ENCODE measurements around the gene RXRB.

The RXRB gene

DNA sequence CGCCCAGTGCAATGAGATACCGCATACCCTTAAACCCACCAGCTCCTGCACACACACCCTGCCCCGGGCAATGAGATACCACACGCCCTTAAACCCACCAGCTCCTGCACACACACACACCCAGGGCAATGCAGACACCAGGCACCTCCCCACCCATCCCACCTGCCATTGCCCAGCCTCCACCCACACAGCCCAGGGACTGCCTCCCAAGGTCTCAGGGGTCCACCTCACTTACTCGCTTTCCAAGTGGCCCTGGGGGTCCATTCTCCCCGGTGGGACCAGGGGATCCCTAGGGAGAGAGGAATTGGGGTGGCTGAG is 32.2 kb downstream of the RXRB start:
- Histone ChIP-seq H3K36me3 (ENCODE audit: low read depth) (no peaks in the 10 kb centered on the region), H3K27me3 (ENCODE audit: insufficient read depth, poor library complexity, severe bottlenecking) (no peaks in the 10 kb centered on the region), H3K4me3 (ENCODE audit: severe bottlenecking) (no peak overlapping the region), H3K4me1 (ENCODE audit: insufficient read depth, poor library complexity, severe bottlenecking) (no peaks in the 10 kb centered on the region), H3K27ac (ENCODE audit: poor library complexity, severe bottlenecking) (no peak overlapping the region), H3K9me3 (ENCODE audit: severe bottlenecking) (no peaks in the 10 kb centered on the region)
- TF ChIP-seq, protein P1, sequence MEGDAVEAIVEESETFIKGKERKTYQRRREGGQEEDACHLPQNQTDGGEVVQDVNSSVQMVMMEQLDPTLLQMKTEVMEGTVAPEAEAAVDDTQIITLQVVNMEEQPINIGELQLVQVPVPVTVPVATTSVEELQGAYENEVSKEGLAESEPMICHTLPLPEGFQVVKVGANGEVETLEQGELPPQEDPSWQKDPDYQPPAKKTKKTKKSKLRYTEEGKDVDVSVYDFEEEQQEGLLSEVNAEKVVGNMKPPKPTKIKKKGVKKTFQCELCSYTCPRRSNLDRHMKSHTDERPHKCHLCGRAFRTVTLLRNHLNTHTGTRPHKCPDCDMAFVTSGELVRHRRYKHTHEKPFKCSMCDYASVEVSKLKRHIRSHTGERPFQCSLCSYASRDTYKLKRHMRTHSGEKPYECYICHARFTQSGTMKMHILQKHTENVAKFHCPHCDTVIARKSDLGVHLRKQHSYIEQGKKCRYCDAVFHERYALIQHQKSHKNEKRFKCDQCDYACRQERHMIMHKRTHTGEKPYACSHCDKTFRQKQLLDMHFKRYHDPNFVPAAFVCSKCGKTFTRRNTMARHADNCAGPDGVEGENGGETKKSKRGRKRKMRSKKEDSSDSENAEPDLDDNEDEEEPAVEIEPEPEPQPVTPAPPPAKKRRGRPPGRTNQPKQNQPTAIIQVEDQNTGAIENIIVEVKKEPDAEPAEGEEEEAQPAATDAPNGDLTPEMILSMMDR (IDR thresholded peaks at IDR 0.05; ENCODE audit: poor library complexity, severe bottlenecking) = no peak
- ATAC-seq (ENCODE audit: low read depth) = no peak
- DNase-seq (ENCODE audit: low spot score) = peak; percentile 43

DNA sequence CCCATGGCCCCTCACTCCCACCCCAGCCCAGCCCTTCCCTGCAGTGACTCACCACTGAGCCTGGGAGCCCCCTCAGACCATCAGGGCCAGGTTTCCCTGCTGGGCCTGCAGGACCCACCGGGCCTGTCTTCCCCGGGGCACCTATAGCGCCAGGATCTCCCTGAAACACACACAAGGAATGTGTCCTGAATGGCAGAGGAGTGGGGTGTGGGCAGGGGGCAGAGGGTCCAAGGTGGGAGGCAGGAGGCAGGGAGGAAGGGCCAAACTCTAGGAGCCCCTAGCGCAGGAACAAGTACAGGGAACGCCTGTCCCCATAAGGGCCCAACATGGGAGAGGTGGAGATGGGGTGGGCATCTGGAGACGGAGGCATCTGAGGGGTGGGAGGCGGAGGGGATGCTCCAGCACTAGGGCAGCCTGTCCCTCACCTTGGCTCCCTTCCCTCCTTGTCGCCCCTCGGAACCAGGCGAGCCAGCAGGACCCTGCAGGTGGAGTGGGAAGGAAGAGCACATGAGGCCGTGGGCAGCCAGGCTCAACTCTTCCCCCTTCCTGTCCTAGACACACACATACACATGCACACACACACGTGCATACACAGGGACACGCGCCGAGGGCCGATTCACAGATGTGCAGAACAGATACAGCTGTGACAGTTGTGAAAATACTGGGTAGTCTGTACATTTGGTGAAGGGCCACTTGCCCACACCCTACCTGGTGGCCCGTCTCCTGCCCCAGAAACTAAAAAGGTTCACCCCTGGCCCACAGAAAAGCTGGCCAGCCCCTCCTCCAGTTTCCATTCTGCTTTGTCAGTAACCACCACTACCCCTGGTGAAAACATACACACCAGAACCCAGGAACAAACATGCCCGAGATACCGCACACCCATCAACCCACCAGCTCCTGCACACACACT is 32.8 kb downstream of the RXRB start:
- H3K36me3 ChIP-seq (ENCODE audit: low read depth) = no peaks in the 10 kb centered on the region
- H3K27me3 ChIP-seq (ENCODE audit: insufficient read depth, poor library complexity, severe bottlenecking) = no peaks in the 10 kb centered on the region
- H3K4me3 ChIP-seq (ENCODE audit: severe bottlenecking) = no peak overlapping the region
- H3K27ac ChIP-seq (ENCODE audit: poor library complexity, severe bottlenecking) = no peak overlapping the region
- ATAC-seq (ENCODE audit: low read depth) = no peak
- no peaks in the 10 kb centered on the region for H3K4me1 ChIP-seq (ENCODE audit: insufficient read depth, poor library complexity, severe bottlenecking)
- H3K9me3 ChIP-seq (ENCODE audit: severe bottlenecking) = no peaks in the 10 kb centered on the region
- TF ChIP-seq, protein P1 (IDR thresholded peaks at IDR 0.05; ENCODE audit: poor library complexity, severe bottlenecking) = no peak
- peak; percentile 42 for DNase-seq (ENCODE audit: low spot score)

DNA sequence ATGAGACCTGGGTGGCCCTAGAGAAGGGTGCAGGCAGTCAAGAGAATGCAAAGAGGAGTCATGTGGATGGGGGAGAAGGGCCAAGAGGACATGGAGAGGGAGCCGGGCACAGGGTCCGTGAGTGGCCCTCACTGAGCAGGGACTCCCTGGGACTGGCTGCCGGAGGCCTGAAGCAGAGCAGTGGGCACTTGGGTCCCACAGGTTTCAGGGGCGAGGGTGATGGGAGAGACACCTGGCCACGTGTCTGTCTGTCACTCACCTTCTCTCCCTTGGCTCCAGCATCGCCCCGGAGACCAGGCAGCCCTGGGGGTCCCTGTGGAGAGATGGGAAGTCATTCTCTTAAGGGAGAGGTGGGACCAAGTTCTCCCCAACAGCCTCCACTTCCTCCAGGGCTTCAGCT is 33.7 kb downstream of the RXRB start:
- TF ChIP-seq, protein P1 (IDR thresholded peaks at IDR 0.05; ENCODE audit: poor library complexity, severe bottlenecking) = no peak
- H3K4me1 ChIP-seq (ENCODE audit: insufficient read depth, poor library complexity, severe bottlenecking) = no peaks in the 10 kb centered on the region
- DNase-seq (ENCODE audit: low spot score) (no peak), ATAC-seq (ENCODE audit: low read depth) (no peak)
- no peaks in the 10 kb centered on the region for H3K27me3 ChIP-seq (ENCODE audit: insufficient read depth, poor library complexity, severe bottlenecking)
- no peak overlapping the region for H3K27ac ChIP-seq (ENCODE audit: poor library complexity, severe bottlenecking)
- no peaks in the 10 kb centered on the region for H3K9me3 ChIP-seq (ENCODE audit: severe bottlenecking)
- H3K4me3 ChIP-seq (ENCODE audit: severe bottlenecking) = no peak overlapping the region
- H3K36me3 ChIP-seq (ENCODE audit: low read depth) = no peaks in the 10 kb centered on the region

DNA sequence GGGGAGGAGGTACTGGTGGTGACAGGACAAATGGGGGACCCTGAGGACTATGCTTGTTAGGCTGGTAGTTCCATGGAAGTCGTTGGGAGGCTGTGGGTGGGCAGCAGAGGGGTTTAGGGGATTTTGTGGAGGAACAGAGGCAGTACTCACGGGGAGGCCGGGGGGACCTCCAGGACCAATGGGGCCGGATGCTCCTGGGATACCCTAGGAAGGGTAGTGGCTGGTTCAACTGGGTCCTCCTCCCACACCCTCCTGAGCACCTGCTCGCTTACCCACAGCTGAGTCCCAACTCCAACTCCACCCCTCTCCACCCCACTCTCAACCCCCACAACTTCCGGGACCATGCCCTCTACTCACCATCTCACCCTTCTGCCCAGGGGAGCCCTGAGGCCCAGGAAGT is 34.1 kb downstream of the RXRB start:
- DNase-seq (ENCODE audit: low spot score) = no peak
- H3K4me1 ChIP-seq (ENCODE audit: insufficient read depth, poor library complexity, severe bottlenecking) = no peaks in the 10 kb centered on the region

More for the DNA sequence above, 34.1 kb downstream of the RXRB start:
- no peak overlapping the region for H3K4me3 ChIP-seq (ENCODE audit: severe bottlenecking)
- no peaks in the 10 kb centered on the region for H3K27me3 ChIP-seq (ENCODE audit: insufficient read depth, poor library complexity, severe bottlenecking)
- no peaks in the 10 kb centered on the region for H3K36me3 ChIP-seq (ENCODE audit: low read depth)
- ATAC-seq (ENCODE audit: low read depth) = no peak
- no peak overlapping the region for H3K27ac ChIP-seq (ENCODE audit: poor library complexity, severe bottlenecking)
- TF ChIP-seq, protein P1 (IDR thresholded peaks at IDR 0.05; ENCODE audit: poor library complexity, severe bottlenecking) = no peak
- no peaks in the 10 kb centered on the region for H3K9me3 ChIP-seq (ENCODE audit: severe bottlenecking)
